Measurements from ENCODE around the gene FMNL1.
"Not testable (repeated sequence)": the region's sequence is repeated elsewhere in the genome, so short reads cannot be mapped to it uniquely, and the experiment has no call there.

Gene FMNL1

GRCh38 chr17:45221081-45222013, at the start of gene FMNL1:
Gene FMNL1 (plus strand): TSS chr17:45221885. CDS start chr17:45222125, 240 bp downstream.
- DNase-seq (ENCODE audit: low spot score), result no peak

DNA sequence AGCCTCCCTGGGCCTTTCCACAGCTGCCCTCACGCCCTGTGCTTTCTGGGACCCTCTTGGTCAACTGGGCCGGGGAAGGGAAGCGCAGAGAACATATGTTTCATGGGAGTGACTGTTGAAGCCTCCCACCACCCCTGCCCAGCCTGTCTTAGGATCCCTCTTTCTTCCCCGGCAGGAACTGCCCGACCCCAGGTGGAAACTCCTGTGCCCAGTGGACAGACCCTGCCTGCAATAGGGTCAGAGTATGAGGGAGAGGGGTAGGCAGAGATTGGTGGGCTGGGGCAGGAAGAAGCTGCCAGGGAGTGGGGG, 49.5 kb upstream of the FMNL1 start:
- DNase-seq (ENCODE audit: low spot score), result no peak

GRCh38 chr17:45172541-45173286, 49.0 kb upstream of the FMNL1 start:
- peak; percentile 5 for DNase-seq (ENCODE audit: low spot score)

GRCh38 chr17:45175759-45176115, 45.9 kb upstream of the FMNL1 start:
- no peak for DNase-seq (ENCODE audit: low spot score)

DNA sequence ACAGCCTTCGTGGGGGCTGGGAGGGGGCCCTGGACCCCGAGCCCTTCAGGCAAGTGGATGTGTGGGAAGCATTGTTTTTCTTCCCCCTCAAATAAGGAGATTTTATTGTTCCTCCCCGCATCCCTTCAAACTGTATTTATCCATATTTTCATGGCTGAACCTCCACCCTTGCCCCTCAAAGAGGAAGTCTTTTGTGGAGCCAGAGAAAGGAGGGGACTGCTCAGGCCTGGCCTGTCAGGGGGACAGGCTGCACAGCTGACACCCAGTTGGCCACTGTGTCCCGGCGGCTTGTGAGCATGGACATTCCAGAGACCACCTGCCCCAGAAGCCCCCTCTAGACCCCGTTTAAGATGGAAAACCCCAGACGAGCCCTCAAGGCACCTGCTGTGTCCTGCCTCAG, 44.1 kb upstream of the FMNL1 start:
- DNase-seq (ENCODE audit: low spot score), result no peak

DNA sequence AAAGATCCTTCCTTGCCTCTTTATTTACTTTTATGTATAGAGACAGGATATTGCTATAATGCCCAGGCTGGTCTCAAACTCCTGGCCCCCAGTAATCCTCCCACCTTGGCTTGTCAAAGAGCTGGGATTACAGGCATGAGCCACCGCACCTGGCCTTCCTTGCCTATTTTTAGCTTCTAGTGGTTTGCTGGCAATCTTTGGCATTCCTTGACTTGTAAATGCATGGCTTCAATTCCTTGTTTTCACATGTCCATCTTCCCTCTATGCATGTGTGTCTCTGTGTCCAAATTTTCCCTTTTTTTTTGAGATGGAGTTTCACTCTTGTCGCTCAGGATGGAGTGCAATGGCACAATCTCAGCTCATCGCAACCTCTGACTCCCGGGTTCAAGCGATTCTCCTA, 37.5 kb upstream of the FMNL1 start:
- no peak for DNase-seq (ENCODE audit: low spot score)

DNA sequence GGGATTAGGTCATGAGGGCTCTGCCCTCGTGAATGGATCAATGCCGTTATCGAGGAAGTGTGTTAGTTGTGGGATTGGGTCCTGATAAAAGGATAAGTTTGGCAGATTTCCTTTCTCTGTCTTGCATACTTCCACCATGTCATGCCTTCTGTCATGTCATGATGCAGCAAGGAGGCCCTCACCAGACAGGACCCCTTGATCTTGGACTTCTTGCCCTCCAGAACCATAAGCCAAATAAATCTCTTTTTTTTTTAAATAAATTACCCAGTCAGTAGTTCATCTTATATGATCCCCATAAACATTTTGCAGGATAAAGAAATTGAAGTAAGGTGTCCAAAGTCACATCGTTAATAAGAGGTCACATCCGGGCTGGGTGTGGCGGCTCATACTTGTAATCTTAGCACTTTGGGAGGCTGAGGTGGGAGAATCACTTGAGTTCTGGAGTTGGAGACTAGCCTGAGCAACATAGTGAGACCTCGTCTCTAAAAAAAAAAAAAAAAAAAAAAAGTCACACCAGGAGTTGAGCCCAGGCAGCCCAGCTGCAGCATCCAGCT, 34.8 kb upstream of the FMNL1 start:
- no peak for DNase-seq (ENCODE audit: low spot score)

- no peak for DNase-seq (ENCODE audit: low spot score)
Measured at GRCh38 chr17:45189009-45189408, 32.7 kb upstream of the FMNL1 start.

GRCh38 chr17:45190503-45191255, 31.0 kb upstream of the FMNL1 start:
- no peak for DNase-seq (ENCODE audit: low spot score)

DNA sequence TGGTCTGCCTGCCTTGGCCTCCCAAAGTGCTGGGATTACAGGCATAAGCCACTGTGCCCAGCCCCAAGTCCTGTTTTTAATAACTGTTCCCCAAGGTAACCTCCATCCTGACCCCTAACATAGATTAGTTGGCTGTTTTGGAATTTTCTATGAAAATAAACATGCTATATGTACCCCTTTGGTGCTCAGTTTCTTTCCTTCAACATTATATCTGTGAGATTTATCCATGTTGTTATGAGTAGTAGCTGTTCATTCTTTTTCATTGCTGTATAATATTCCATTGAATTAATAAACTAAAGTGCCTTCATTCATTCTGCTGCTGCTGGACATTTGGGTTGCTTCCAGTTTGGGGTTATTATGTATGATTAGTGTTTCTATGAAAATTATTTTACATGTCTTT, 26.3 kb upstream of the FMNL1 start:
- no peak for DNase-seq (ENCODE audit: low spot score)

- DNase-seq (ENCODE audit: low spot score), result no peak
Measured at GRCh38 chr17:45197108-45197507, 24.6 kb upstream of the FMNL1 start.

- peak; percentile 93 for DNase-seq (ENCODE audit: low spot score)
Measured at GRCh38 chr17:45197555-45198334, 23.9 kb upstream of the FMNL1 start.

DNA sequence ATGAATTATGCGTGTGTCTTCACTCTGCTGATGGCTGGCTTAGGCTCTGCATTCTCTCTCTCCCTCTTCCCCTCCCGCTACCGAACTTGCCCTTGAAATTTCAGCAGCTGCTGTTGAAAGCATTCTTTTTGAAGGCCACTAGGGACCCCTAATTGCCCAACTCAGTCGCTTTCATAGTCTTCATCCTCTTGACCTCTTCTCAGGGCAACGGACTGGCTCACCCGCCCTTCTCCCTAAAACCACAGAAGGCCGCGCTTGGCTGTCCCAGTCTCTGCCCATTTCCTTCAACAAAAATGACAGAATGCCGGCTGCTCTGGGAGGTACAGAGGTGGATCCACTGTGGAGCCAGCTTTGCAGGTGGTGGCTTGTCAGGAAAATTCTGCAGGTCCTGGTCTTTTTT, 21.0 kb upstream of the FMNL1 start:
- no peak for DNase-seq (ENCODE audit: low spot score)

- no peak for DNase-seq (ENCODE audit: low spot score)
Measured at GRCh38 chr17:45201457-45201856, 20.2 kb upstream of the FMNL1 start.

- DNase-seq (ENCODE audit: low spot score), result not testable (repeated sequence)
Measured at GRCh38 chr17:45201880-45202279, 19.8 kb upstream of the FMNL1 start.

GRCh38 chr17:45218895-45219661, 2.6 kb upstream of the FMNL1 start:
- DNase-seq (ENCODE audit: low spot score), result peak; percentile 84

DNA sequence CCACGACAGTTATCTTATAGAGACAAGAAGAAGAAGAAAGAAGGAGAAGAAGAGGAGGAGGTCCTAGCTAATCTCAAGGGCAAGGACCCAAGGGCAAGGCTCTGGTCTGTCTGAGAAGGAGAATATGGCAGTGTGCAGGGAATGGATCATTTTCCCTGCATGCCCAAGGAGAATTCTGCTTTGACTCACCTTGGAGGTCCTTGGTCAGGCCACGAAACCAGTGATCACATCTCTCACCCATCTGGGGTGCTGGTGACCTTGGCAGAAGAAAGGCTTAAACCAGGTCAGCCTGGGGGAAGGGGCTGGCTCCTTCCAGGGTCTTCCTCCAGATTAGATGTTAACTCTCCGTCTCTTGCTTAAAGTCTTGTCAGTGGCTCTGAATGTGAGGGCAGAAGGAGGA, 1.6 kb upstream of the FMNL1 start:
- DNase-seq (ENCODE audit: low spot score), result no peak

GRCh38 chr17:45222014-45222288, 266 bp downstream of the FMNL1 start:
- no peak for DNase-seq (ENCODE audit: low spot score)

DNA sequence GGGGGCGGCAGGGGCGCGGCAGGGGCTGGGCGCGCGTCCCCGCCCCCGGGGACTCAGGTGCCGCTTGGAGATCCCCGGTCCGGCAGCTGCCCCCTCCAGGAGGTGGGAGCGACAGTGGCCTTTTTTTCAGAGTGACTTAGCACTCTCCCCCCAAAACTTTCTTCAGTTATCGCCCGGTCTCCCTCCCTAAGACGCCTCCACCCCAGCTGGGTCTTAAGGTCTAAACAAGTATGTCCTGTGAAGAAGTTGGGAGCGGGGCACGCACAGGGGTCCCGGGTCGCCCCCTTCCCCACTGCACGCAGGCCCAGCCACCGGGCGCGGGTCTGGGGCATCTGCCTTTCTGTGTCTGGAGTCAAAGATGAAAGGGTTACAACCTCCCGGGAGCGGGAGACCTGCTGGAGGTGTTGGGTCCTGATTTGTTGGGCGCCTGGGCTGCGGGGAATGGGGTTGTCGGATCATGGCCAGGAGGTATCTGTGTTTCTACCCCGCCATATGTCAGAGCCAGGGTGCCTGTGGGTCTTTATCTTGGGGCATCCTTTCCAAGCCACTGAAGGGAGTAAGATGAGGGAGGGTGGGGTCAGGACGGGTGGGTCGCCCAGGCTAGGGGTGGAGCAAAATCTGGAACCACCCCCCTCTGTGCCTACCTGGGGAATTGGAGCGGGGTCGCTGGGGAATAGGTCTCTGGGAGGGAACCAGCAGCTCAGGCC, 757 bp downstream of the FMNL1 start:
- no peak for DNase-seq (ENCODE audit: low spot score)

DNA sequence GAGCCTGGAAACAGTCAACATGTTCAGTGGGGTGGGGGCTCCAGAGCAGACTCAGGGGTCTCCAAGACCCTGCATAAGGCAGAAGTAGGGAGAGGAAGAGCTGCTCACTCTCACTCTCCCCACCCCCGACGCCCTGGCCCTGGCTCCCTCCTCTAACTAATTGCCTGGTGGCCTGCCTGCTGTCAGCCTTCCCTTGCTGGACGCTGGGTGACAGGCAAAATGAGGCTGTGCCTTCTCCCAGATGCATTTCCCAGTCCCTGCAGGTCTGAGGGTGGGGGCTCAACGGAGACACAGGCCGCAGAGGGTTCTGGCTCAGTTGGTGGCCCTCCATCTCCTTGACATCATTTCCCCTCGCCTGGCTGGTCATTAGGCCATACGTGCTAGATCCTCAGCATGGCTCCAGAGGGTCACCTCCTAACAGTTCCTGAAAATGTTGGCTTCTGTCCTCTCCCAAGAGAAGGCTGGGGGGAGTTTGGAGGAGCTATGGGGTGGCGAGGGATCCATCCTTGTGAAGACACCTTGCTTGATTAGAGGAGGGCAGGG, 1.4 kb downstream of the FMNL1 start:
- DNase-seq (ENCODE audit: low spot score), result no peak
